HepG2 (cell line): ENCODE data around the gene RANGRF. TPM values are rescaled to one million over a fixed set of nuclear protein-coding genes. Genes with fewer than 3 reads are reported as not detected.

Experiments used
- ZBTB40 ChIP-seq, 2 experiments: fragments of 450-650 bp in 1 of 2; sonication (generic) in 1 of 2; formaldehyde crosslinking in 1 of 2; IDR thresholded peaks; 2 replicates each; pipeline versions ENCODE4 v1.6.1 to v1.8.0; 2016 to 2022; ENCODE audit warnings: antibody characterized with exemption in 1 of 2, mild to moderate bottlenecking in 1 of 2, missing genetic modification reagents in 1 of 2
- polyA plus RNA-seq, 8 experiments: library from polyadenylated mRNA; depleted of rRNA in 3 of 8; stranded (reverse) in 7 of 8; unstranded in 1 of 8; fragments of >200 nt; fragmentation: Illumina TruSeq in 4 of 8; extraction: Trizol in 4 of 8; gene quantifications; 2 replicates each; pipeline versions ENCODE4 v1.2.1 to v1.2.3, GENCODE V29; 2011 to 2016; ENCODE audit warnings: low read depth in 4 of 8, missing spikeins in 1 of 8, mixed read lengths in 1 of 8; ENCODE audit not compliant: insufficient read depth in 1 of 8
- total RNA-seq, 5 experiments: library from RNA; depleted of rRNA; stranded (reverse); fragments of >200 nt; fragmentation: Illumina TruSeq; extraction: Trizol; gene quantifications; 2 replicates each; pipeline ENCODE4 v1.2.3, GENCODE V29; 2016; ENCODE audit warnings: low read depth in 1 of 5

The RANGRF gene
- total and polyA plus RNA-seq, 2 of the 13 experiments (the other 11 are each of a cell fraction or from before 2014, with no cell fraction given) = 18.6 to 40.7 TPM

GRCh38 chr17:8333281-8333680, 44.8 kb downstream of the RANGRF start (continued):
- TF ChIP-seq ZBTB40 (IDR thresholded peaks at IDR 0.05) = no peak
- no peak for TF ChIP-seq ZBTB40 (CRISPR knock-in tag; IDR thresholded peaks at IDR 0.05)
